H1 (cell line): ENCODE measurements around the gene TXNRD2.

Experiments
- CHD1 ChIP-seq: IDR thresholded peaks from 2 replicates; pipeline ENCODE4 v1.6.1; 2012; ENCODE audit warnings: low read depth, low read length, improper control_type of control experiment
- EP300 ChIP-seq, 2 experiments: IDR thresholded peaks; 1 replicate in 1 of 2; 2 replicates in 1 of 2; pipeline ENCODE4 v1.6.1; 2011 to 2012; ENCODE audit warnings: low read depth in 2 of 2, low read length in 2 of 2, mild to moderate bottlenecking in 2 of 2, borderline replicate concordance in 1 of 2, inconsistent platforms in 1 of 2, moderate library complexity in 1 of 2
- KDM1A ChIP-seq: fragments of 200-600, 300-600 bp; sonication (generic); IDR thresholded peaks from 2 replicates; pipeline ENCODE4 v1.7.1; 2016; ENCODE audit warnings: mild to moderate bottlenecking, low read length, borderline replicate concordance
- RXRA ChIP-seq: IDR thresholded peaks from 2 replicates; pipeline ENCODE4 v1.6.1; 2011; ENCODE audit warnings: low read depth, mild to moderate bottlenecking, low read length, moderate library complexity; ENCODE audit not compliant: insufficient read depth
- SIN3A ChIP-seq, 2 experiments: IDR thresholded peaks in 1 of 2; conservative IDR thresholded peaks in 1 of 2; 2 replicates each; pipeline ENCODE4 v1.6.1; 2011 to 2012; ENCODE audit warnings: low read length in 2 of 2, improper control_type of control experiment in 1 of 2, low read depth in 1 of 2, mild to moderate bottlenecking in 1 of 2
- SP2 ChIP-seq: IDR thresholded peaks from 2 replicates; pipeline ENCODE4 v1.6.1; 2012; ENCODE audit warnings: mild to moderate bottlenecking, low read length, inconsistent platforms
- TAF1 ChIP-seq: IDR thresholded peaks from 2 replicates; pipeline ENCODE4 v1.6.1; 2011; ENCODE audit warnings: mild to moderate bottlenecking, low read depth, low read length
- TAF7 ChIP-seq: optimal IDR thresholded peaks from 2 replicates; pipeline ENCODE3; 2011; ENCODE audit warnings: low read depth, mild to moderate bottlenecking, inconsistent platforms, low read length, moderate library complexity, borderline replicate concordance
- TF ChIP-seq, protein P1 (sequence below), 3 experiments: IDR thresholded peaks; 1 replicate in 2 of 3; 2 replicates in 1 of 3; pipeline versions ENCODE4 v1.5.1 to v1.6.1; 2011; ENCODE audit warnings: low read length in 3 of 3, mild to moderate bottlenecking in 3 of 3, inconsistent platforms in 2 of 3, low read depth in 1 of 3, moderate library complexity in 1 of 3; ENCODE audit not compliant: insufficient read depth in 1 of 3; ENCODE audit errors: control extremely low read depth in 1 of 3

DNA sequence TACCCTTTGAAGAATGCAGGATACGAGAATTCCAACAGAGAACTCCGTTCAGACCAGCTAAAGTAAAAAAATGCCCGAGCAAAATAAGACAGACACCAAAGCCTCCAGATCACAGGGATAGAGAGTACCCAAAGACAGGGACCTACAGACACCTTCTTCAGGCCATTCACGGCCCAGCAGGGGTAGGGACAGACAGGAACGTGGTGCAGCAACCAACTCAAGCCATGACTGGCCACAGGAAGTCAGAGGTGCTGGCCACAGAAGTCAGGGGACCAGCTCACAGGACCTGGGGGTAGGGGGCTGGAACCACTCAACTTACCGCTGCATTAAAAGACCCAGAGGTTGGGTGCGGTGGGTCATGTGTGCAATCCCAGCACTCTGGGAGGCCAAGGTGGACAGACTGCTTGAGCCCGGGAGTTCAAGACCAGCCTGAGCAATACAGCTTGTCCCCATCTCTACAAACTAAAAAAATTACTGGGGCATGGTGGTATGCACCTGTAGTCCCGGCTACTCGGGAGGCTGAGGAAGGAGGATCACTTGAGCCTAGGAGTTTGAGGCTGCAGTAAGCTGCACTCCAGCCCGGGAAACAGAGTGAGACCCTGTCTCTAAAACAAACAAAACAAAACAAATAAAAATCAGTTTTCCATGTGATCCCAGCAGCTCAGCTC is 39.9 kb downstream of the TXNRD2 start:
- no peak for TF ChIP-seq EP300 (IDR thresholded peaks at IDR 0.05; ENCODE audit: borderline replicate concordance in 1 of 2, low read depth in 2 of 2, low read length in 2 of 2)
- TF ChIP-seq SIN3A (conservative IDR thresholded peaks at IDR 0.05 in 1 of 2, IDR thresholded peaks at IDR 0.05 in 1 of 2; ENCODE audit: low read depth in 1 of 2, low read length in 2 of 2) = no peak
- no peak for TF ChIP-seq TAF1
- no peak for TF ChIP-seq TAF7
- TF ChIP-seq, protein P1, sequence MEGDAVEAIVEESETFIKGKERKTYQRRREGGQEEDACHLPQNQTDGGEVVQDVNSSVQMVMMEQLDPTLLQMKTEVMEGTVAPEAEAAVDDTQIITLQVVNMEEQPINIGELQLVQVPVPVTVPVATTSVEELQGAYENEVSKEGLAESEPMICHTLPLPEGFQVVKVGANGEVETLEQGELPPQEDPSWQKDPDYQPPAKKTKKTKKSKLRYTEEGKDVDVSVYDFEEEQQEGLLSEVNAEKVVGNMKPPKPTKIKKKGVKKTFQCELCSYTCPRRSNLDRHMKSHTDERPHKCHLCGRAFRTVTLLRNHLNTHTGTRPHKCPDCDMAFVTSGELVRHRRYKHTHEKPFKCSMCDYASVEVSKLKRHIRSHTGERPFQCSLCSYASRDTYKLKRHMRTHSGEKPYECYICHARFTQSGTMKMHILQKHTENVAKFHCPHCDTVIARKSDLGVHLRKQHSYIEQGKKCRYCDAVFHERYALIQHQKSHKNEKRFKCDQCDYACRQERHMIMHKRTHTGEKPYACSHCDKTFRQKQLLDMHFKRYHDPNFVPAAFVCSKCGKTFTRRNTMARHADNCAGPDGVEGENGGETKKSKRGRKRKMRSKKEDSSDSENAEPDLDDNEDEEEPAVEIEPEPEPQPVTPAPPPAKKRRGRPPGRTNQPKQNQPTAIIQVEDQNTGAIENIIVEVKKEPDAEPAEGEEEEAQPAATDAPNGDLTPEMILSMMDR (IDR thresholded peaks at IDR 0.05; ENCODE audit: control extremely low read depth in 1 of 3, insufficient read depth in 1 of 3, low read depth in 1 of 3, low read length in 3 of 3) = no peak
- no peak for TF ChIP-seq KDM1A
- no peak for TF ChIP-seq SP2
- no peak for TF ChIP-seq RXRA
- no peak for TF ChIP-seq CHD1
